GM12878 (cell line): ENCODE measurements around the gene CLEC4G. TPM values are rescaled to one million over a fixed set of nuclear protein-coding genes. Genes with fewer than 3 reads are reported as not detected.
A peak's percentile ranks its signal among the peaks of the same experiment; 100 is the strongest.

Experiments used
- ATF3 ChIP-seq: IDR thresholded peaks from 2 replicates; pipeline ENCODE4 v1.6.1; 2011; ENCODE audit warnings: low read depth, mild to moderate bottlenecking, low read length, moderate library complexity, borderline replicate concordance; ENCODE audit errors: extremely low read depth
- ATF7 ChIP-seq: fragments of 450-650 bp; IDR thresholded peaks from 2 replicates; pipeline ENCODE4 v1.6.1; 2016; ENCODE audit warnings: low read depth, mild to moderate bottlenecking
- BACH1 ChIP-seq: fragments of 450-650 bp; IDR thresholded peaks from 2 replicates; pipeline ENCODE4 v1.6.1; 2017; ENCODE audit warnings: mild to moderate bottlenecking, borderline replicate concordance
- BHLHE40 ChIP-seq, 2 experiments: fragments of 450-650 bp in 1 of 2; IDR thresholded peaks; 2 replicates each; pipeline ENCODE4 v1.6.1; 2011 to 2017; ENCODE audit warnings: low read depth in 2 of 2, borderline replicate concordance in 1 of 2, improper control_type of control experiment in 1 of 2, low read length in 1 of 2, mild to moderate bottlenecking in 1 of 2
- CBX5 ChIP-seq: sonication (generic); IDR thresholded peaks from 2 replicates; pipeline ENCODE4 v1.6.1; 2016; ENCODE audit warnings: low read depth, moderate library complexity, mild to moderate bottlenecking, inconsistent platforms
- CREB1 ChIP-seq: IDR thresholded peaks from 2 replicates; pipeline ENCODE4 v1.6.1; 2012; ENCODE audit warnings: low read depth, mild to moderate bottlenecking, inconsistent platforms
- HCFC1 ChIP-seq: fragments of 150-350 bp; IDR thresholded peaks from 2 replicates; pipeline ENCODE4 v1.6.1; 2014; ENCODE audit warnings: low read length
- HDAC2 ChIP-seq: fragments of 200-600 bp; sonication (generic); IDR thresholded peaks from 2 replicates; pipeline ENCODE4 v1.6.1; 2017
- HDAC6 ChIP-seq: fragments of 200-600 bp; sonication (generic); IDR thresholded peaks from one replicate; pipeline ENCODE4 v1.8.0; 2017; ENCODE audit warnings: antibody characterized with exemption; ENCODE audit not compliant: unreplicated experiment
- IKZF1 ChIP-seq: fragments of 450-650 bp; conservative IDR thresholded peaks from 2 replicates; pipeline ENCODE4 v1.6.1; 2017; ENCODE audit warnings: antibody characterized with exemption, mild to moderate bottlenecking
- MEF2A ChIP-seq: IDR thresholded peaks from 2 replicates; pipeline ENCODE4 v1.6.1; 2011; ENCODE audit warnings: low read depth, mild to moderate bottlenecking, low read length, moderate library complexity; ENCODE audit not compliant: insufficient read depth
- MEF2B ChIP-seq: fragments of 450-650 bp; IDR thresholded peaks from 2 replicates; pipeline ENCODE4 v1.6.1; 2018; ENCODE audit warnings: mild to moderate bottlenecking, moderate library complexity; ENCODE audit not compliant: partially characterized antibody, poor library complexity, severe bottlenecking
- MTA2 ChIP-seq: fragments of 450-650 bp; IDR thresholded peaks from 2 replicates; pipeline ENCODE4 v1.6.1; 2016; ENCODE audit warnings: low read depth, mild to moderate bottlenecking, moderate library complexity
- NBN ChIP-seq: fragments of 450-650 bp; IDR thresholded peaks from 2 replicates; pipeline ENCODE4 v1.6.1; 2016
- NFYA ChIP-seq: IDR thresholded peaks from 2 replicates; pipeline ENCODE4 v1.6.1; 2011; ENCODE audit warnings: low read depth, mild to moderate bottlenecking, low read length, improper control_type of control experiment, borderline replicate concordance
- NR2C1 ChIP-seq: fragments of 450-650 bp; IDR thresholded peaks from 2 replicates; pipeline ENCODE4 v1.6.1; 2017; ENCODE audit warnings: antibody characterized with exemption, mild to moderate bottlenecking, moderate library complexity
- POLR2A ChIP-seq: IDR thresholded peaks from 2 replicates; pipeline ENCODE4 v1.6.1; 2011; ENCODE audit warnings: low read depth, mild to moderate bottlenecking, low read length
- RAD21 ChIP-seq: IDR thresholded peaks from 2 replicates; pipeline ENCODE4 v1.6.1; 2011; ENCODE audit warnings: mild to moderate bottlenecking, low read depth, low read length, moderate library complexity; ENCODE audit not compliant: insufficient read depth
- RAD51 ChIP-seq: fragments of 450-650 bp; IDR thresholded peaks from 2 replicates; pipeline ENCODE4 v1.6.1; 2016; ENCODE audit warnings: moderate library complexity, mild to moderate bottlenecking, inconsistent platforms
- RELA ChIP-seq: fragments of 450-650 bp; IDR thresholded peaks from 2 replicates; pipeline ENCODE4 v1.8.0; 2014; ENCODE audit warnings: borderline replicate concordance; ENCODE audit not compliant: partially characterized antibody
- RUNX3 ChIP-seq: IDR thresholded peaks from 2 replicates; pipeline ENCODE4 v1.6.1; 2012; ENCODE audit warnings: low read length, inconsistent platforms
- SMARCA5 ChIP-seq: fragments of 450-650 bp; IDR thresholded peaks from 2 replicates; pipeline ENCODE4 v1.6.1; 2017; ENCODE audit warnings: mild to moderate bottlenecking
- SP1 ChIP-seq: IDR thresholded peaks from one replicate; pipeline ENCODE4 v1.6.1; 2011; ENCODE audit warnings: low read depth, low read length
- SRF ChIP-seq, 2 experiments: IDR thresholded peaks; 2 replicates each; pipeline ENCODE4 v1.6.1; 2011; ENCODE audit warnings: low read depth in 2 of 2, low read length in 2 of 2, mild to moderate bottlenecking in 1 of 2, moderate library complexity in 1 of 2
- TAF1 ChIP-seq: IDR thresholded peaks from 2 replicates; pipeline ENCODE4 v1.6.1; 2011; ENCODE audit warnings: mild to moderate bottlenecking, low read depth, low read length, borderline replicate concordance
- TARDBP ChIP-seq: IDR thresholded peaks from 2 replicates; pipeline ENCODE4 v1.6.1; 2016; ENCODE audit warnings: borderline replicate concordance
- TCF12 ChIP-seq: IDR thresholded peaks from 2 replicates; pipeline ENCODE4 v1.6.1; 2011; ENCODE audit warnings: low read depth, mild to moderate bottlenecking, low read length
- TCF3 ChIP-seq: IDR thresholded peaks from 2 replicates; pipeline ENCODE4 v1.6.1; 2012; ENCODE audit warnings: low read depth, mild to moderate bottlenecking, low read length, borderline replicate concordance; ENCODE audit not compliant: insufficient read depth
- USF2 ChIP-seq: IDR thresholded peaks from 2 replicates; pipeline ENCODE4 v1.6.1; 2011; ENCODE audit warnings: low read depth, low read length, improper control_type of control experiment, borderline replicate concordance
- YY1 ChIP-seq: IDR thresholded peaks from 2 replicates; pipeline ENCODE4 v1.6.1; 2011; ENCODE audit warnings: low read depth, mild to moderate bottlenecking, low read length
- ZBED1 ChIP-seq: IDR thresholded peaks from 2 replicates; pipeline ENCODE4 v1.6.1; 2016; ENCODE audit warnings: borderline replicate concordance
- polyA plus RNA-seq, 11 experiments: library from polyadenylated mRNA; depleted of rRNA in 4 of 11; unstranded in 6 of 11; stranded (reverse) in 5 of 11; fragments of >200 nt; fragmentation: Nextera tagmentation in 4 of 11; fragmentation: Illumina TruSeq in 1 of 11; extraction: Ambion mirVana in 4 of 11; extraction: Trizol in 1 of 11; gene quantifications; 1 replicate in 1 of 11; 2 replicates in 10 of 11; pipeline versions ENCODE4 v1.2.1 to v1.2.3, GENCODE V29; 2011 to 2016; ENCODE audit warnings: inconsistent platforms in 2 of 11, missing spikeins in 2 of 11, low read depth in 1 of 11
- total RNA-seq, 4 experiments: library from RNA; depleted of rRNA in 3 of 4; stranded (reverse); fragments of >200 nt in 3 of 4; fragmentation: Illumina TruSeq in 1 of 4; extraction: Trizol in 1 of 4; gene quantifications; 2 replicates each; pipeline versions ENCODE4 v1.2.1 to v1.2.3, GENCODE V29; 2013 to 2021
- TF ChIP-seq, protein P1 (sequence below): fragments of 450-650 bp; IDR thresholded peaks from 2 replicates; pipeline ENCODE4 v1.6.1; 2016; ENCODE audit warnings: mild to moderate bottlenecking

CLEC4G gene
- total and polyA plus RNA-seq, 10 of the 15 experiments (the other 5 are each of a cell fraction or from before 2014, with no cell fraction given): 0.04 TPM; not detected in 9

GRCh38 chr19:7705387-7706187 is 26.3 kb downstream of the CLEC4G start (continued):
- peak; percentile 94 for TF ChIP-seq RELA
- TF ChIP-seq SRF (IDR thresholded peaks at IDR 0.05; ENCODE audit: low read depth in 2 of 2, low read length in 2 of 2): 0 out of 4 replicates have a peak, but pooled peaks of 1 of the 2 experiments have one; percentile 55
- TF ChIP-seq CBX5: peak; percentile 90; the same call in 1 of the 2 replicates
- peak; percentile 74 for TF ChIP-seq CREB1
- TF ChIP-seq RUNX3: peak; percentile 98
- TF ChIP-seq BACH1: peak; percentile 61; the same call in 1 of the 2 replicates
- no peak for TF ChIP-seq NFYA
- TF ChIP-seq NBN: peak; percentile 82
- peak; percentile 85 for TF ChIP-seq MEF2B
- TF ChIP-seq RAD51: peak; percentile 76
- peak; percentile 96 for TF ChIP-seq MEF2A
- peak; percentile 88 for TF ChIP-seq MTA2
- no peak for TF ChIP-seq USF2
- no peak for TF ChIP-seq HDAC2
- peak; percentile 72 for TF ChIP-seq ATF7
- TF ChIP-seq HCFC1: no peak
- TF ChIP-seq, protein P1, sequence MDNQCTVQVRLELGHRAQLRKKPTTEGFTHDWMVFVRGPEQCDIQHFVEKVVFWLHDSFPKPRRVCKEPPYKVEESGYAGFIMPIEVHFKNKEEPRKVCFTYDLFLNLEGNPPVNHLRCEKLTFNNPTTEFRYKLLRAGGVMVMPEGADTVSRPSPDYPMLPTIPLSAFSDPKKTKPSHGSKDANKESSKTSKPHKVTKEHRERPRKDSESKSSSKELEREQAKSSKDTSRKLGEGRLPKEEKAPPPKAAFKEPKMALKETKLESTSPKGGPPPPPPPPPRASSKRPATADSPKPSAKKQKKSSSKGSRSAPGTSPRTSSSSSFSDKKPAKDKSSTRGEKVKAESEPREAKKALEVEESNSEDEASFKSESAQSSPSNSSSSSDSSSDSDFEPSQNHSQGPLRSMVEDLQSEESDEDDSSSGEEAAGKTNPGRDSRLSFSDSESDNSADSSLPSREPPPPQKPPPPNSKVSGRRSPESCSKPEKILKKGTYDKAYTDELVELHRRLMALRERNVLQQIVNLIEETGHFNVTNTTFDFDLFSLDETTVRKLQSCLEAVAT: peak; percentile 65
- peak; percentile 84; the same call in 1 of the 2 replicates for TF ChIP-seq SMARCA5
- peak; percentile 56; the same call in 1 of the 2 replicates for TF ChIP-seq NR2C1
- peak; percentile 87 for TF ChIP-seq SP1
- TF ChIP-seq ZBED1: peak; percentile 90
- peak; percentile 47; the same call in 1 of the 2 replicates for TF ChIP-seq TAF1
- peak; percentile 75; the same call in 1 of the 2 replicates for TF ChIP-seq TCF3
- TF ChIP-seq POLR2A: peak; percentile 63; the same call in 1 of the 2 replicates
- peak; percentile 52 for TF ChIP-seq RAD21
- no peak for TF ChIP-seq ATF3
- peak; percentile 75 for TF ChIP-seq TCF12
- TF ChIP-seq TARDBP: peak; percentile 33; the same call in 1 of the 2 replicates
- peak; percentile 59 for TF ChIP-seq YY1
- TF ChIP-seq HDAC6: no peak
- TF ChIP-seq BHLHE40 (IDR thresholded peaks at IDR 0.05; ENCODE audit: borderline replicate concordance in 1 of 2, low read depth in 2 of 2, low read length in 1 of 2): peak; percentile 98 to 99
- TF ChIP-seq IKZF1: peak; percentile 98
